Natural killer cell (primary cell): Measurements from ENCODE around the gene GLIS1. TPM values are rescaled to one million over a fixed set of nuclear protein-coding genes. Genes with fewer than 3 reads are reported as not detected.

Experiments
- ATAC-seq, 3 donors: fragments of 150-1000 bp in 2 of 3; fragments of 200-7000 bp in 1 of 3; cut with Tn5 transposase; 1 replicate in 1 of 3; 2 replicates in 2 of 3; pipeline ENCODE4 v1.10.0; 2021; ENCODE audit warnings: mild to moderate bottlenecking in 2 of 3, moderate library complexity in 2 of 3
- DNase-seq, 2 donors: peaks; one replicate each; pipeline versions ENCODE4 v3.0.0 to v3.0.0-alpha.2; 2013 to 2021; ENCODE audit warnings: mixed read lengths in 1 of 2
- H3K27ac ChIP-seq: one replicate; pipeline ENCODE4 v1.5.1; 2013; ENCODE audit warnings: mild to moderate bottlenecking, low read length
- H3K27me3 ChIP-seq: one replicate; pipeline ENCODE4 v1.6.1; 2013; ENCODE audit warnings: low read length; ENCODE audit not compliant: control insufficient read depth, insufficient read depth
- H3K36me3 ChIP-seq: one replicate; pipeline ENCODE4 v1.6.1; 2013; ENCODE audit warnings: low read length; ENCODE audit not compliant: control insufficient read depth, insufficient read depth
- H3K4me1 ChIP-seq: one replicate; pipeline ENCODE4 v1.6.1; 2013; ENCODE audit warnings: low read length; ENCODE audit not compliant: control insufficient read depth, insufficient read depth
- H3K4me3 ChIP-seq: one replicate; pipeline ENCODE4 v1.5.1; 2013; ENCODE audit warnings: low read length
- H3K9me3 ChIP-seq: one replicate; pipeline ENCODE4 v1.6.1; 2013; ENCODE audit warnings: low read length; ENCODE audit not compliant: control insufficient read depth, insufficient read depth
- H3K27ac Mint-ChIP-seq, 2 donors: one replicate each; pipeline ENCODE4 v1.8.0; 2022; ENCODE audit warnings: mild to moderate bottlenecking in 2 of 2, mixed read lengths in 2 of 2, moderate library complexity in 1 of 2
- H3K27me3 Mint-ChIP-seq, 2 donors: one replicate each; pipeline ENCODE4 v1.8.0; 2022; ENCODE audit warnings: low read depth in 2 of 2, mixed read lengths in 2 of 2
- H3K36me3 Mint-ChIP-seq: one replicate; pipeline ENCODE4 v1.8.0; 2022; ENCODE audit warnings: mixed read lengths
- H3K4me1 Mint-ChIP-seq, 2 donors: one replicate each; pipeline ENCODE4 v1.8.0; 2022; ENCODE audit warnings: mixed read lengths in 2 of 2
- H3K4me3 Mint-ChIP-seq: one replicate; pipeline ENCODE4 v1.8.0; 2022; ENCODE audit warnings: mild to moderate bottlenecking, moderate library complexity, mixed read lengths
- H3K9me3 Mint-ChIP-seq, 2 donors: one replicate each; pipeline ENCODE4 v1.8.0; 2022; ENCODE audit warnings: mixed read lengths in 2 of 2
- CTCF ChIP-seq: fragments of 200-600 bp; IDR thresholded peaks from one replicate; pipeline ENCODE4 v1.8.0; 2022; ENCODE audit warnings: antibody characterized with exemption
- WGBS: methylation state at CpG from one replicate; pipeline ENCODE4 v1.1.7; 2013; ENCODE audit warnings: missing lambda C conversion rate; ENCODE audit not compliant: insufficient coverage; 5-methylcytosine and 5-hydroxymethylcytosine counted together
- intact Hi-C: fragments of 100-400 bp; cut with micrococcal nuclease; formaldehyde crosslinking; loops from one replicate; pipeline ENCODE4 v1.14.2; 2022
- total RNA-seq, 4 donors: library from RNA; stranded (reverse); fragments of 120-200 nt in 1 of 4; gene quantifications; one replicate each; pipeline versions ENCODE4 v1.2.3 to v1.2.4, GENCODE V29; 2013 to 2022

Gene GLIS1
- total RNA-seq, 3 donors from 2014 or later (not counting 1 experiment from before 2014, with no cell fraction given): not detected

- intact Hi-C loops: no loop called here
- TF ChIP-seq CTCF: no peak
Observed at GRCh38 chr1:53567851-53568250, 171.1 kb downstream of the GLIS1 start.

GRCh38 chr1:53567450-53567849 is 171.5 kb downstream of the GLIS1 start:
- Mint-ChIP-seq H3K4me1 (peaks cover 7 to 13% of the 10 kb centered on the region in 2 donors), H3K27me3 (peaks cover 29 to 70% of the 10 kb centered on the region in 2 donors), H3K9me3 (peaks cover 3 to 5% of the 10 kb centered on the region in 2 donors), H3K27ac (no peak overlapping the region), H3K4me3 (no peak overlapping the region), H3K36me3 (peaks cover 6% of the 10 kb centered on the region)
- Histone ChIP-seq H3K4me1 (peaks cover 6% of the 10 kb centered on the region), H3K27me3 (peaks cover 6% of the 10 kb centered on the region), H3K36me3 (no peaks in the 10 kb centered on the region), H3K27ac (no peak overlapping the region), H3K9me3 (peaks cover 4% of the 10 kb centered on the region), H3K4me3 (no peak overlapping the region)
- DNase-seq (no peak), ATAC-seq (no peak)
- no peak for TF ChIP-seq CTCF
- WGBS: 75% methylated on average over 3 of the region's 3 CpGs
- intact Hi-C loops: no loop called here

More at GRCh38 chr1:53567851-53568250, 171.1 kb downstream of the GLIS1 start:
- Mint-ChIP-seq H3K36me3 (peaks cover 6% of the 10 kb centered on the region), H3K27ac (no peak overlapping the region), H3K4me3 (no peak overlapping the region), H3K27me3 (peaks cover 25 to 66% of the 10 kb centered on the region in 2 donors), H3K9me3 (peaks cover 3 to 5% of the 10 kb centered on the region in 2 donors), H3K4me1 (peaks cover 3 to 9% of the 10 kb centered on the region in 2 donors)
- peaks cover 6% of the 10 kb centered on the region for H3K27me3 ChIP-seq
- no peak for ATAC-seq
- no peak for DNase-seq
- H3K4me1 ChIP-seq: peaks cover 2% of the 10 kb centered on the region
- 93% methylated on average over 3 of the region's 3 CpGs for WGBS
- H3K9me3 ChIP-seq: peaks cover 4% of the 10 kb centered on the region
- no peak overlapping the region for H3K4me3 ChIP-seq
- H3K27ac ChIP-seq: no peak overlapping the region
- H3K36me3 ChIP-seq: no peaks in the 10 kb centered on the region

- no peak overlapping the region for H3K4me3 Mint-ChIP-seq
Observed at GRCh38 chr1:53563611-53564010, 175.4 kb downstream of the GLIS1 start.

More at GRCh38 chr1:53563611-53564010, 175.4 kb downstream of the GLIS1 start:
- H3K27ac Mint-ChIP-seq: no peak overlapping the region
- 31% methylated on average over 2 of the region's 4 CpGs for WGBS
- H3K27me3 Mint-ChIP-seq: peaks cover 33 to 57% of the 10 kb centered on the region in 2 donors
- ATAC-seq: no peak
- peaks cover 3 to 5% of the 10 kb centered on the region in 2 donors for H3K9me3 Mint-ChIP-seq
- peaks cover 4% of the 10 kb centered on the region for H3K9me3 ChIP-seq
- H3K36me3 ChIP-seq: no peaks in the 10 kb centered on the region
- peaks cover 14 to 23% of the 10 kb centered on the region in 2 donors for H3K4me1 Mint-ChIP-seq
- H3K4me1 ChIP-seq: peaks cover 17% of the 10 kb centered on the region
- intact Hi-C loops: no loop called here
- no peak for TF ChIP-seq CTCF
- H3K4me3 ChIP-seq: no peak overlapping the region
- H3K36me3 Mint-ChIP-seq: peaks cover 6% of the 10 kb centered on the region
- peaks cover 6% of the 10 kb centered on the region for H3K27me3 ChIP-seq
- DNase-seq: no peak
- H3K27ac ChIP-seq: no peak overlapping the region
